Measurements from ENCODE around the gene NPR2. TPM values are rescaled to one million over a fixed set of nuclear protein-coding genes. Genes with fewer than 3 reads are reported as not detected.

NPR2 gene
- polyA plus RNA-seq, 1 donor (not counting 4 experiments of a cell fraction or from before 2014, with no cell fraction given), result 5.0 TPM

- TF ChIP-seq EZH2 (IDR thresholded peaks at IDR 0.05; ENCODE audit: low read length), result no peak
- TF ChIP-seq CTCF (optimal IDR thresholded peaks at IDR 0.05 in 1 of 3, IDR thresholded peaks at IDR 0.05 in 1 of 3, conservative IDR thresholded peaks at IDR 0.05 in 1 of 3; ENCODE audit: extremely low read depth in 1 of 3, insufficient read depth in 2 of 3, low read length in 3 of 3), result no peak
- H3K36me3 ChIP-seq (ENCODE audit: control insufficient read depth in 2 of 2, extremely low read depth in 1 of 2, insufficient read depth in 2 of 2, low read length in 2 of 2), result no peaks in the 10 kb centered on the region
- H3K4me3 ChIP-seq (ENCODE audit: control insufficient read depth in 2 of 3, extremely low read depth in 1 of 3, insufficient read depth in 2 of 3, low read depth in 1 of 3, low read length in 3 of 3), result no peak overlapping the region
- no peak for FAIRE-seq
- H4K20me1 ChIP-seq (ENCODE audit: control insufficient read depth, extremely low read depth, insufficient read depth, low read length), result no peaks in the 10 kb centered on the region
- H3K9me3 ChIP-seq (ENCODE audit: control insufficient read depth, low read depth, low read length), result no peaks in the 10 kb centered on the region
- no peaks in the 10 kb centered on the region for H3K27me3 ChIP-seq (ENCODE audit: control insufficient read depth, extremely low read depth, insufficient read depth, low read length)
- H3K4me1 ChIP-seq (ENCODE audit: control insufficient read depth, extremely low read depth, insufficient read depth, low read length), result peaks cover 10% of the 10 kb centered on the region
- no peaks in the 10 kb centered on the region for H3K9me1 ChIP-seq (ENCODE audit: control insufficient read depth, extremely low read depth, insufficient read depth, low read length)
- H3K9ac ChIP-seq (ENCODE audit: control insufficient read depth, extremely low read depth, insufficient read depth, low read length), result no peak overlapping the region
- H3K27ac ChIP-seq (ENCODE audit: control insufficient read depth, insufficient read depth, low read length), result no peak overlapping the region
- dilution Hi-C loops (cut with MboI; ENCODE audit: extremely low pct_ligation_motif_present, low sequenced_read_pairs), result no loop called here
- DNase-seq (ENCODE audit: low read depth, low spot score), result no peak
- H3K79me2 ChIP-seq (ENCODE audit: control insufficient read depth, insufficient read depth, low read length), result no peaks in the 10 kb centered on the region
- no peak overlapping the region for H2AFZ ChIP-seq (ENCODE audit: control insufficient read depth, low read length)
- no peak overlapping the region for H3K4me2 ChIP-seq (ENCODE audit: control insufficient read depth, extremely low read depth, insufficient read depth, low read depth, low read length)
These were observed 17.0 kb downstream of the NPR2 start for GRCh38 chr9:35808433-35808832.

GRCh38 chr9:35810122-35810521 is 18.7 kb downstream of the NPR2 start:
- no peak overlapping the region for H3K4me2 ChIP-seq (ENCODE audit: control insufficient read depth, extremely low read depth, insufficient read depth, low read depth, low read length)
- no peaks in the 10 kb centered on the region for H3K9me1 ChIP-seq (ENCODE audit: control insufficient read depth, extremely low read depth, insufficient read depth, low read length)
- no peaks in the 10 kb centered on the region for H3K36me3 ChIP-seq (ENCODE audit: control insufficient read depth in 2 of 2, extremely low read depth in 1 of 2, insufficient read depth in 2 of 2, low read length in 2 of 2)
- TF ChIP-seq EZH2 (IDR thresholded peaks at IDR 0.05; ENCODE audit: low read length) (no peak), CTCF (optimal IDR thresholded peaks at IDR 0.05 in 1 of 3, IDR thresholded peaks at IDR 0.05 in 1 of 3, conservative IDR thresholded peaks at IDR 0.05 in 1 of 3; ENCODE audit: extremely low read depth in 1 of 3, insufficient read depth in 2 of 3, low read length in 3 of 3) (no peak)
- H3K4me1 ChIP-seq (ENCODE audit: control insufficient read depth, extremely low read depth, insufficient read depth, low read length), result peaks cover 18% of the 10 kb centered on the region
- H3K4me3 ChIP-seq (ENCODE audit: control insufficient read depth in 2 of 3, extremely low read depth in 1 of 3, insufficient read depth in 2 of 3, low read depth in 1 of 3, low read length in 3 of 3), result no peak overlapping the region
- DNase-seq (ENCODE audit: low read depth, low spot score) (no peak), FAIRE-seq (no peak)
- H3K79me2 ChIP-seq (ENCODE audit: control insufficient read depth, insufficient read depth, low read length), result no peaks in the 10 kb centered on the region
- no peak overlapping the region for H3K27ac ChIP-seq (ENCODE audit: control insufficient read depth, insufficient read depth, low read length)
- H3K27me3 ChIP-seq (ENCODE audit: control insufficient read depth, extremely low read depth, insufficient read depth, low read length), result no peaks in the 10 kb centered on the region
- dilution Hi-C loops (cut with MboI; ENCODE audit: extremely low pct_ligation_motif_present, low sequenced_read_pairs), result no loop called here
- H3K9me3 ChIP-seq (ENCODE audit: control insufficient read depth, low read depth, low read length), result no peaks in the 10 kb centered on the region
- H3K9ac ChIP-seq (ENCODE audit: control insufficient read depth, extremely low read depth, insufficient read depth, low read length), result no peak overlapping the region
- no peak overlapping the region for H2AFZ ChIP-seq (ENCODE audit: control insufficient read depth, low read length)
- H4K20me1 ChIP-seq (ENCODE audit: control insufficient read depth, extremely low read depth, insufficient read depth, low read length), result no peaks in the 10 kb centered on the region

Data from keratinocyte (primary cell).